Activated CD4-positive, alpha-beta T cell treated with anti-CD3 and anti-CD28 coated beads, Interleukin-2, Interleukin-4, amounts not matched to agents 100 ng/mL and 50 ng/mL, durations not matched to agents 16 hours and 8 hours (primary cell): ENCODE results near the gene FUZ.

Experiments
- DNase-seq: peaks from one replicate; pipeline ENCODE4 v3.0.0-alpha.2; 2020; ENCODE audit warnings: low spot score

Gene FUZ

GRCh38 chr19:49807058-49807903, 5.8 kb downstream of the FUZ start:
- DNase-seq: no peak

- no peak for DNase-seq
These were observed 6.5 kb downstream of the FUZ start for GRCh38 chr19:49806620-49806959.

GRCh38 chr19:49805822-49806619, 7.1 kb downstream of the FUZ start:
- no peak for DNase-seq

- no peak for DNase-seq
These were observed 9.6 kb downstream of the FUZ start for GRCh38 chr19:49803529-49803856.

GRCh38 chr19:49802836-49803528, 10.1 kb downstream of the FUZ start:
- DNase-seq: no peak

GRCh38 chr19:49801966-49802661, 11.0 kb downstream of the FUZ start:
- no peak for DNase-seq

- no peak for DNase-seq
These were observed 11.6 kb downstream of the FUZ start for GRCh38 chr19:49801401-49801888.

GRCh38 chr19:49800771-49801170, 12.3 kb downstream of the FUZ start:
- no peak for DNase-seq

- no peak for DNase-seq
These were observed 13.2 kb downstream of the FUZ start for GRCh38 chr19:49799798-49800376.

- no peak for DNase-seq
These were observed 13.8 kb downstream of the FUZ start for GRCh38 chr19:49799271-49799797.

GRCh38 chr19:49798574-49798973, 14.5 kb downstream of the FUZ start:
- DNase-seq: no peak

- no peak for DNase-seq
These were observed 17.5 kb downstream of the FUZ start for GRCh38 chr19:49795615-49796014.

GRCh38 chr19:49793561-49793840, 19.6 kb downstream of the FUZ start:
- DNase-seq: peak; percentile 34

GRCh38 chr19:49792829-49793560, 20.1 kb downstream of the FUZ start:
- no peak for DNase-seq

GRCh38 chr19:49791776-49792445, 21.2 kb downstream of the FUZ start:
- DNase-seq: no peak

GRCh38 chr19:49790866-49791265, 22.2 kb downstream of the FUZ start:
- DNase-seq: no peak

- DNase-seq: no peak
These were observed 24.2 kb downstream of the FUZ start for GRCh38 chr19:49788857-49789256.

- DNase-seq: no peak
These were observed 25.3 kb downstream of the FUZ start for GRCh38 chr19:49787746-49788145.

GRCh38 chr19:49786376-49786820, 26.7 kb downstream of the FUZ start:
- no peak for DNase-seq

- DNase-seq: no peak
These were observed 30.6 kb downstream of the FUZ start for GRCh38 chr19:49782515-49782914.
